GM23338 (cell line): ENCODE measurements around the gene SLC12A7. TPM values are rescaled to one million over a fixed set of nuclear protein-coding genes. Genes with fewer than 3 reads are reported as not detected.

Experiments used
- ATAC-seq: fragments of 200-7000 bp; cut with Tn5 transposase; 3 replicates; pipeline ENCODE4 v1.9.1; 2020
- DNase-seq: peaks from one replicate; pipeline ENCODE4 v3.0.0-alpha.2; 2015; ENCODE audit warnings: low spot score
- H2AFZ ChIP-seq: fragments of 200-600 bp; sonication (generic); 2 replicates; pipeline ENCODE4 v1.8.0; 2016; ENCODE audit warnings: antibody characterized with exemption, mild to moderate bottlenecking, moderate library complexity
- H3F3A ChIP-seq: fragments of 200-600 bp; sonication (generic); replicated peaks from 2 replicates; pipeline ENCODE4 v1.8.0; 2017; ENCODE audit warnings: antibody characterized with exemption, mixed run types, low read depth
- H3K27ac ChIP-seq: fragments of 200-600 bp; sonication (generic); 2 replicates; pipeline ENCODE4 v1.6.1; 2016; ENCODE audit warnings: low read depth
- H3K27me3 ChIP-seq: fragments of 200-600 bp; sonication (generic); 2 replicates; pipeline ENCODE4 v1.8.0; 2016; ENCODE audit warnings: mild to moderate bottlenecking, mixed run types, moderate library complexity; ENCODE audit not compliant: insufficient read depth
- H3K36me3 ChIP-seq: fragments of 200-600 bp; sonication (generic); 2 replicates; pipeline ENCODE4 v1.8.0; 2016; ENCODE audit warnings: mild to moderate bottlenecking; ENCODE audit not compliant: insufficient read depth
- H3K4me1 ChIP-seq: fragments of 200-600 bp; sonication (generic); 2 replicates; pipeline ENCODE4 v1.8.0; 2016; ENCODE audit warnings: mild to moderate bottlenecking, moderate library complexity; ENCODE audit not compliant: insufficient read depth
- H3K4me2 ChIP-seq: fragments of 200-600 bp; sonication (generic); 2 replicates; pipeline ENCODE4 v1.7.1; 2017; ENCODE audit warnings: mixed run types
- H3K4me3 ChIP-seq: fragments of 200-600 bp; sonication (generic); 2 replicates; pipeline ENCODE4 v1.6.1; 2016; ENCODE audit warnings: mixed run types
- H3K79me2 ChIP-seq: fragments of 200-600 bp; sonication (generic); replicated peaks from 2 replicates; pipeline ENCODE4 v1.8.0; 2017; ENCODE audit warnings: mild to moderate bottlenecking; ENCODE audit not compliant: insufficient read depth
- H3K9me2 ChIP-seq: fragments of 200-600 bp; sonication (generic); 2 replicates; pipeline ENCODE4 v1.8.0; 2017; ENCODE audit not compliant: insufficient read depth
- H4K20me1 ChIP-seq: fragments of 200-600 bp; sonication (generic); replicated peaks from 2 replicates; pipeline ENCODE4 v1.8.0; 2017; ENCODE audit warnings: mild to moderate bottlenecking; ENCODE audit not compliant: insufficient read depth
- H3K27ac Mint-ChIP-seq: 2 replicates; pipeline ENCODE4 v1.8.0; 2020; ENCODE audit warnings: inconsistent platforms, mild to moderate bottlenecking, moderate library complexity, mixed read lengths
- H3K27me3 Mint-ChIP-seq: 3 replicates; pipeline ENCODE4 v1.8.0; 2022; ENCODE audit warnings: low read depth, mild to moderate bottlenecking, moderate library complexity, mixed read lengths, inconsistent platforms; ENCODE audit not compliant: insufficient read depth, poor library complexity
- H3K36me3 Mint-ChIP-seq: 3 replicates; pipeline ENCODE4 v1.8.0; 2021; ENCODE audit warnings: low read depth, mild to moderate bottlenecking, inconsistent platforms, moderate library complexity, mixed read lengths
- H3K4me1 Mint-ChIP-seq: 3 replicates; pipeline ENCODE4 v1.8.0; 2020; ENCODE audit warnings: mild to moderate bottlenecking, inconsistent platforms, mixed read lengths
- H3K4me3 Mint-ChIP-seq: 3 replicates; pipeline ENCODE4 v1.8.0; 2021; ENCODE audit warnings: moderate library complexity, mild to moderate bottlenecking, inconsistent platforms, mixed read lengths
- H3K9me3 Mint-ChIP-seq: 3 replicates; pipeline ENCODE4 v1.8.0; 2020; ENCODE audit warnings: moderate library complexity, mild to moderate bottlenecking, inconsistent platforms, mixed read lengths
- CREB1 ChIP-seq: fragments of 250-450 bp; sonication (Bioruptor Pico); IDR thresholded peaks from 2 replicates; pipeline ENCODE4 v1.5.0; 2020; ENCODE audit warnings: low read depth, mild to moderate bottlenecking, moderate library complexity
- CTCF ChIP-seq, 2 experiments: fragments of 200-600 bp in 1 of 2; sonication (generic) in 1 of 2; conservative IDR thresholded peaks; 2 replicates each; pipeline versions ENCODE4 v1.5.1 to v1.6.1; 2016 to 2017; ENCODE audit warnings: antibody characterized with exemption in 2 of 2, low read depth in 2 of 2, mild to moderate bottlenecking in 2 of 2, moderate library complexity in 1 of 2
- ETS1 ChIP-seq: IDR thresholded peaks from 2 replicates; pipeline ENCODE4 v1.6.1; 2016; ENCODE audit warnings: antibody characterized with exemption
- EZH2 ChIP-seq: fragments of 200-600 bp; sonication (generic); IDR thresholded peaks from one replicate; pipeline ENCODE4 v1.8.0; 2017; ENCODE audit warnings: antibody characterized with exemption, mild to moderate bottlenecking, low read depth; ENCODE audit not compliant: unreplicated experiment
- EZH2phosphoT487 ChIP-seq: fragments of 200-600 bp; sonication (generic); IDR thresholded peaks from one replicate; pipeline ENCODE4 v1.8.1; 2018; ENCODE audit warnings: antibody characterized with exemption; ENCODE audit not compliant: unreplicated experiment
- JUNB ChIP-seq: IDR thresholded peaks from one replicate; pipeline ENCODE4 v1.6.1; 2016; ENCODE audit warnings: antibody characterized with exemption; ENCODE audit not compliant: unreplicated experiment
- NANOG ChIP-seq: IDR thresholded peaks from 2 replicates; pipeline ENCODE4 v1.6.1; 2016; ENCODE audit warnings: antibody characterized with exemption, borderline replicate concordance
- POLR2AphosphoS5 ChIP-seq: IDR thresholded peaks from 2 replicates; pipeline ENCODE4 v1.6.1; 2016; ENCODE audit warnings: antibody characterized with exemption, low read depth
- REST ChIP-seq: IDR thresholded peaks from one replicate; pipeline ENCODE4 v1.6.1; 2018; ENCODE audit warnings: antibody characterized with exemption; ENCODE audit not compliant: unreplicated experiment
- STAT1 ChIP-seq: IDR thresholded peaks from one replicate; pipeline ENCODE4 v1.6.1; 2016; ENCODE audit warnings: antibody characterized with exemption; ENCODE audit not compliant: unreplicated experiment
- ZNF114 ChIP-seq: fragments of 250-450 bp; sonication (Bioruptor Pico); IDR thresholded peaks from 2 replicates; pipeline ENCODE4 v1.5.0; 2020; ENCODE audit warnings: mild to moderate bottlenecking, moderate library complexity
- ZNF331 ChIP-seq: fragments of 250-450 bp; sonication (Bioruptor Pico); IDR thresholded peaks from 2 replicates; pipeline ENCODE4 v1.5.0; 2020; ENCODE audit warnings: low read depth, mild to moderate bottlenecking, moderate library complexity
- ZNF462 ChIP-seq: fragments of 250-450 bp; sonication (Bioruptor Pico); IDR thresholded peaks from 2 replicates; pipeline ENCODE4 v1.5.0; 2020; ENCODE audit warnings: mild to moderate bottlenecking, moderate library complexity
- polyA plus RNA-seq: library from polyadenylated mRNA; unstranded; fragments of >200 nt; fragmentation: Nextera tagmentation; extraction: Ambion mirVana; gene quantifications from 2 replicates; pipeline ENCODE4 v1.2.1, GENCODE V29; 2016
- total RNA-seq: library from RNA; depleted of rRNA; stranded (reverse); fragments of >200 nt; shearing (Covaris generic); gene quantifications from 2 replicates; pipeline ENCODE4 v1.2.3, GENCODE V29; 2014

SLC12A7 gene
- total and polyA plus RNA-seq, 2 experiments from 2014 or later = 7.4 to 32.2 TPM

GRCh38 chr5:1068895-1069719 is 42.8 kb downstream of the SLC12A7 start:
- DNase-seq (no peak), ATAC-seq (no peak)
- no peaks in the 10 kb centered on the region for H3K9me2 ChIP-seq
- Mint-ChIP-seq H3K27me3 (peaks cover 5% of the 10 kb centered on the region), H3K36me3 (peaks cover 24% of the 10 kb centered on the region), H3K4me1 (no peaks in the 10 kb centered on the region), H3K4me3 (no peak overlapping the region), H3K9me3 (no peaks in the 10 kb centered on the region), H3K27ac (no peak overlapping the region)
- TF ChIP-seq EZH2phosphoT487 (no peak), EZH2 (no peak), NANOG (no peak), POLR2AphosphoS5 (no peak), ZNF462 (CRISPR knock-in tag) (no peak), ETS1 (no peak), CREB1 (no peak), JUNB (no peak), STAT1 (no peak), ZNF331 (CRISPR knock-in tag) (no peak), ZNF114 (CRISPR knock-in tag) (no peak), CTCF (conservative IDR thresholded peaks at IDR 0.05; ENCODE audit: low read depth in 2 of 2) (no peak), REST (no peak)
- 0 out of 2 replicates have a peak, but pooled peaks cover 3% of the 10 kb centered on the region for H3K79me2 ChIP-seq
- H4K20me1 ChIP-seq = 0 out of 2 replicates have a peak, but pooled peaks cover 2% of the 10 kb centered on the region
- no peaks in the 10 kb centered on the region for H3F3A ChIP-seq
- no peak overlapping the region for H3K27ac ChIP-seq
- H3K4me2 ChIP-seq = no peak overlapping the region
- no peaks in the 10 kb centered on the region for H3K27me3 ChIP-seq
- no peak overlapping the region for H2AFZ ChIP-seq
- no peaks in the 10 kb centered on the region for H3K4me1 ChIP-seq
- H3K36me3 ChIP-seq = no peaks in the 10 kb centered on the region
- H3K4me3 ChIP-seq = no peak overlapping the region
